CD4-positive, alpha-beta T cell treated with Interleukin-10 for 1 hour (primary cell): ENCODE results near the gene PRDM16.

Source experiments
- DNase-seq: peaks from one replicate; pipeline ENCODE4 v3.0.0-alpha.2; 2020

The PRDM16 gene

DNA sequence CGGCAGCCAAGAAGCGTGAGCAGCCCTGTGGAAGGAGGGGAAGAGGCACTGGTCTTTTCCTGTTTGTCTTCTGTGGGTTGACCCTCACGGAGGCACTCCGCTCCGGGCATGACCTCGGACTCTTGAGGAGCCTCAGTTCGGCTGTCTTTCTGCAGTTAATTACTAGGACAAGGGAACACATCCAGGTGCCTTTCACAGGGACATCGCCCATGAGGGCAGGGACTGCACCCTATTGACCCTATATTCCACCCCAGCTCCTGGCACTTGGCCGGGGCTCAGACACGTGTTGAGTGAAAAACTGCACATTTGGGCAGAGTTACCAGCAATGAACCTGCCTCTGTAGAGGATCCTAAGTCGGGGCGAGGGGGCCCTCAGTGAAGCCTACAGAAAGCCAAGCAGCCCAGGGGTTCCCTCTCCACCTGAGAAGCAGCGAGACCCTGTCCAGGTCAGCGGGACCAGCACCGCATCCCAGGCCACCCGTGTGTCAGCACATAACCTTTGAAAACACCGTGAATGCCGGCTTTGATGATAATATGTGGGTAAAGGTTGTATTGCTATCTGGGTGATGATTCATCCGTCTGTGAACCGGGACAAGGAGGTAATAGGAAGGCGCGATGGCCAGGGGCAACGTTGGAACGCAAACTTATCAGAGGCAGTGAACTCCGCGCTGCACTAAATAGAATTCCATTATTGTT, 224.0 kb downstream of the PRDM16 start:
- DNase-seq: no peak

- DNase-seq: no peak
Measured at GRCh38 chr1:3293563-3294080, 224.6 kb downstream of the PRDM16 start.

DNA sequence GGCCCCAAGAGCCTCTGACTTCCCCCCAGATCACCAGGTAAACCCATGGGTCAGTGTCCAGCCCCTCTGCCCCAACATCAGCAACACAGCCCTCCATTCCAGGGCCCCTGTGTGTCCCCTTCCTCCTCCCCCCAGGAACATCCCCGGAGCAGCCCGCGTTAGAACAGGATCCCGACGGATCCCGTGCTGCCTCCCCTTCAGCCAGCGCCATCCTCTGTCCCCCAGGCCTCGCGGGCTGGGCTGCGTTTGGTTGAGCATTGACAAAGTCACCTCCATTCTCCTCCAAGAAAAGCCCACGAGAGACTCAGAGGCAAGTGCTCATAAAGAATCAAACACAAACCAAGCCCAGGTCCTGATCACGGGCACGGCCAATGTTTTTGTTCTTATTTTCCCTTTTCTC, 225.4 kb downstream of the PRDM16 start:
- no peak for DNase-seq

DNA sequence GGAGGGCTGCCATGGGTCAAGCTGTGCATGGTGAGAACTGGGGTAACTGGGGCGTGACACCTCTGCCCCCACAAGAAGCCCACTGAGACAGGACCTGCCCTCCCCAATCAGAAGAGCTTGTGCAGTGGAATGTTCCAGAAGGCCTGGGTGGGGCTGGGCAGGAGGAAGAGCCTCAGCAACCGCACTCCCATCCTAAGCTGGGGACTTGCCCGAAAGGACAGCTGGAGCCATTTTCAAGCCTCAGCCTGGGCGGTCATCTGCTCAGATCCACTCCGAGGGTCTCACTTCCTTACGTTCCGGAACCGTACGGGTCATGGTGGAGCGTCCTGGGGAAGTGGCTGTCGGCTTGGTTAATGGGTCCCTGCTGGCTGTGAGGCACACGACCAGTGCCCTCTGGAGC, 226.8 kb downstream of the PRDM16 start:
- no peak for DNase-seq

GRCh38 chr1:3296326-3296725, 227.3 kb downstream of the PRDM16 start:
- no peak for DNase-seq

- DNase-seq: no peak
Measured at GRCh38 chr1:3296826-3297225, 227.8 kb downstream of the PRDM16 start.

DNA sequence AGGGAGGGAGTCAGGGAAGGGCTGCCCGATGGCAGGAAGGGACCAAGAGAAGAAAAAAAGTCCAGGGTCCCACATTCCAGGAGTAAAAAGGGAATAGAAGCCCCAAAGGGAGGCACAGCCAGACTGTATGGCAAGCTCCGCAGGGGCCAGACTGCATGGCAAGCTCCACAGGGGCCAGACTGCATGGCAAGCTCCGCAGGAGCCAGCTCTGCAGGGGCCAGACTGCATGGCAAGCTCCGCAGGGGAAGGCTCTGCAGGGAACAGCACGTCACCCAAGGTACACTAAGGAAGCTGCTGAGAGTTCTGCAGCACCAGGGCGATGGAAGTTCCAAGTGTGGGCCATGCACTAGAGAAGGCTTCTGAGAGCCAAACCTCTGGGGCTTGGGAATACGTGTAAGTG, 228.8 kb downstream of the PRDM16 start:
- no peak for DNase-seq

DNA sequence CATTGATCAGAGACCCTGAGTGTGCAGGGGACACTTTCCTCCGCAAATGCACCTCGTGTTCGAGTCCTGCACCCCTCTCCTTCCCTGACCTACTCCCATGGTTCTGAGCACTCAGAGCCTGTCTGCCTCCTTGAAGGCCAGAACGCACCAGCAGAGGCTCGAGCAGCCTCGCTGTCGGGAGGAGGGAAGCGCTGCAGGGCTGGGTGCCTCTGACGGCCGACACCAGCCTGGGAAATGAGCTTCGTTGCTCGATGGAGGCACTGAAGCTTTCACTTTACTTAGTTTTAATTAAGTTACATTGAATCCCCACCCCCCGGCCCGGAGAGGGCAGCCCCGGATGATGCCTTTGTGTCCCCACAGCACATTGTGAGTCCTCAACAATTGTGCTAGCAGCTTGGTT, 229.2 kb downstream of the PRDM16 start:
- DNase-seq: no peak

GRCh38 chr1:3304246-3304645, 235.2 kb downstream of the PRDM16 start:
- no peak for DNase-seq

- DNase-seq: no peak
Measured at GRCh38 chr1:3304692-3305091, 235.7 kb downstream of the PRDM16 start.

DNA sequence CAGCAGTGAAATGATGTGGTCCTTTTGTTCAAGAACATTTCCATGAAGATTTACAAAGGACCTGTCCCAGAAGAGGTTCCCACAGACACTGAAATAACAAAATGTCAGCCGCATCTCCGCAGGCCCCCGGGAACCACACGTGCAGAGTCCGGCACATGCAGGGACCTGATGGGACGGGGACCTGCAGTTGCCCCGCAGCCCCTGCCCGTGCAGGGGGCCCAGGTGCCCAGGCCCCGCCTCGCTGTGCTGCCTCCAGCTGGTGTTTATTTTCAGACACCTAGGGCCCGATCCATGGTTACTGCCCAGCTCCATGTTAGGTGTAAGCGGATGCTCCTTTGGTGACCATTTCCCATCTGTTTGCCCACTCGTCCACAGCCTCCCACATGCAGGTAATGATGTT, 236.2 kb downstream of the PRDM16 start:
- no peak for DNase-seq

GRCh38 chr1:3306583-3307291, 237.7 kb downstream of the PRDM16 start:
- DNase-seq: no peak

- DNase-seq: no peak
Measured at GRCh38 chr1:3307359-3307758, 238.4 kb downstream of the PRDM16 start.

DNA sequence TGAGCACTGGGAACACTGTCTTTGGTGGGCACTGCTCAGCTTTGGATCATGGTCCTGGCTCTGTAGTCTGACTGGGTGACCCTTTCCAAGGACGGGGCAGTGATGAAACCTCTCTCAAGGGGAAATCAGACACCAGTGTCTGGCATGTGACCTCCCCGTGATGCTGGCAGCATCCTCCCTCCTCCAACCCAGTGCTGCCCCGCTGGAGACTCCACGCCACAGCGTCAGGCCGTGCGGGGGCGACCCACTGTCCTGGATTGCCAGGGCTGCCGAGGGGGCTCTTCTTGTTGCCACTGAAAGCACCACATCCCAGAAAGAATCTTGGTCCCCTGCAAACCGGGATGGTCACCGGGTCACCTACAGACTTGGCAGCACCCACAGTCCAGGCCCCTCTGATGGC, 239.1 kb downstream of the PRDM16 start:
- DNase-seq: no peak

DNA sequence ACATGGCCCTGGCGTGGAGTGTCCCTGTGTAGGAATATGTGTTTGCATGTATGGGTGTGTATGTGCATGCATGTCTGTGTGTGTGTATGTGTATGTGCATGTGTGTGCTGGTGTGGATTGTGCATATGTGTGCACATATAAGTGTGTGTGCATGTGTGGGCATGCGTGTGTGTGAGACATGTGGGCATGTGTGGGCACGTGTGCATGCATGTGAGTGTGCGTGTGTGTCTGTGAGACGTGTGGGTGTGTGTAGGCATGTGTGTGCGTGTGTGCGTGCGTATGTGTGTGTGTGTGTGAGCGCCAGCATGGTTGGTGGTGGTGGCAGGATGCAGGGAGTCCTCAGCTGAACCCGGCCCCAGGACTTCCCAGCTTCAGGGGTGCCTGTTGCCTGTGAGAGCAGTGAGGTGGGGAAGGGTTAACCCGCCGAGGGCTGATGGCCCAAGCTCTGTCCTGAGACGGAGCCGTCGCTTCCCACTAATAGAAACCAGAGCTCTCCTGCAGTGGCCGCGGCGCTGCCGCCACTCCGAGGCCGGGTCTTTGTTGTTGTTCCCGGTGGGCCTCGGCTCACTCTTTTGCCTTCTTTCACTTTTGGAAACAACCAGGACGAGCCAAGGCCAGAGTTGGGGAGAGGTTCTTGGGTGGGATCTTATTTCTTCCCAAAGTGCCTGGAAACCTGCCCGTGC, 241.9 kb downstream of the PRDM16 start:
- DNase-seq: no peak

GRCh38 chr1:3311711-3312110, 242.7 kb downstream of the PRDM16 start:
- no peak for DNase-seq

DNA sequence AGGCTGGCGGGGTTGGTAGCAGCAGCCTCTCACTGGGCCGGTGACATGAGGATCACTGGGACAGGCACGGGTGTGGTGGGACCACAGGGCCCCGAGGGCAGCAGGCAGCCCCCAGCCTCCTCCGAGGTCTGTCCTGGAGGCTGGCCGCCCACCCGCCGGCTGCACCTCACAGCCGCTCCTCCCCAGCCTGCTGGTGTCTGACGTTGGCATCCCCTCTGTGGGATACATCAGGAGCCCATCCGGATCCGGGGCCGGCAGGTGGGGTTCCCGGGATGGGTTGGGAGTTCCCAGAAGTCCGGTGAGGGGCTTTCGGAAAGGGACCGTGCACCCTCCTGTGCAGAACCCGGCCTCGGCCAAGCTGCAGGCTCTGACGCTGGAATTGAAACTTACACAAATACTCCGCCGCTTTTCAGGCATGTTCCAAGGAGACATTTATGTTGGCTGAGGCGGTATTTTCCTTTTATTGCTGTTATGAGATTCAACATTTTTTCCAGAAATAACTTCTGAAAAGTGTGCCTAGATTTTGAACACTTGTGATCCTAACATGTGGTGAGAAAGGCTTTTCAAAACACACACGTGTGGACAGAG, 243.4 kb downstream of the PRDM16 start:
- DNase-seq: no peak

DNA sequence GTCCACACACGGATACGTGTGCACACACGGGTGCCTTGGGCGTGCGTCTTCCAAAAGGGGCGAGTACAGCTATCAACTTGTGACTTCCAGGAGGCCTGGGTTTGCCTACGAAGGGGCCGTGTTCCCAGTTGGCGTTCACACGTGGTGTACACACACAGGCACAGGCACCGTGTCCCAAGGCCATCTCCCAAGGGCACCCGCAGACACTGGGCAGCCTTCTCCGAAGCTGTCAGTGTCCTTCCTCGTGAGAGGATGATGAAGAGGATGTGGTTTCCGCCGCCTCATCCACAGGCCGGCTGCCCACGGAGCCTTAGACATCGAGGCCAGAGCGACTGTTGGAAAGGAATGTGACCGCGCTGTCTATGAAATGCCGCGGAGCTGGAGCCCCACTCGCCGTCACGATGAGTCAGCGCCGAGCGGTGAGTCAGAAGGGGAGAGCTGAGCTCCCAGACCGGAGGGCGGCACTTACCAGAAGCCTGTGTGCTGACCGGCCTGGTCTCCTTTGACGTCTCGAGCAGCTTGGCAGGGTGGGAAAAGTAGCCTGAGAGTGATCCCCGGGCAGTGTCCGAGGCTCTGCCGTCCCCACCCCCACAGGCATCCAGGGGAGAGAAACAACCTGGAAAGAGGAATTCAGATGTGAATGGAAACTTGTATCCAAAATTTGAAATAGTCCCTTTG, 244.0 kb downstream of the PRDM16 start:
- DNase-seq: no peak

- no peak for DNase-seq
Measured at GRCh38 chr1:3313576-3313950, 244.6 kb downstream of the PRDM16 start.

DNA sequence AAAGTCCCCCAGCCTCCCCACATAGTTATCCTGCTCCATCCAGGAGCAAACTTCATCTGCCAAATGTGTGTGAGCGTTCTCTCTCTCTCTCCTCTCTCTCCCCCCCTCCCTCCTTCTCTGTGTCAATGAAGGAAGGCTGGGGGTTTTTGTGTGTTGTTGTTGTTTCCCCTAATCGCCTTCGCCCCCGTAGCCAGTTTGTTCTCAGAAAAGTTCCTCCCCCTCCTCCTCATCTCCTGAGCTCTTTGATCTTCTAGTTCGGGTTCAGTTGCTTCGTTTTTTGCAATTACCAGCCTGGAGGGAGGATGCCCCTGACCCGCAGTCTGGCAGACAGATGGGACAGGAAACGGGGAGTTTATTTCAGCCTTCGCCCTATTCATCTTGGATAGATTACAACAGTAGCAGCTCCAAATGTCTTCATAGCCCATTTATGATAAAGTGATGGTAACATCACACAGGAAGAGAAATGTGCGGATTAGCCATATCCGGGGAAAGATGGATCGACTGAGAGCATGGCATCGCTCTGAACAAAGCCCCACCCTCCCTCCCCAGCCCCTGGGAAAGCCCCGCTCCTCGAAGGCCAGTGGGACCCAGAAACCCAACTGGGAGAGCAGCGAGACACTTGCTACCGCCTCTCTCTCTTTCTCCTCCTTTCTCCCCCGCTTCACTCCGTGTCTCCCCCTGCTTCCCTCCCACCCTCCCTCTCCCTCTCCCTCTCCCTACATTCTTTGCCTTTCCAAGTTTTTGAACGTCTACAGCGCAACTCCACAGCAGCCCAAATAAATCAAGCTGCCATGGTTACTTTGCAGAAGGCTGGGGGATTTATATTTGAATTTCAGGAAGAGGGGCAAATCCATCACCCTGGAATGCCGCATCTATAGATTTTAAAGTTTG, 245.7 kb downstream of the PRDM16 start:
- no peak for DNase-seq

- DNase-seq: no peak
Measured at GRCh38 chr1:3315399-3316339, 246.7 kb downstream of the PRDM16 start.
